Tibial artery (tissue), 4 donors: ENCODE results near the gene TTLL9.

Experiments used
- DNase-seq, 2 donors: peaks; one replicate each; pipeline ENCODE4 v3.0.0-alpha.2; 2019
- H3K27ac ChIP-seq, 2 donors: fragments of 200-600 bp; sonication (generic) in 1 of 2; 1 replicate in 1 of 2; 2 replicates in 1 of 2; pipeline ENCODE4 v1.5.1; 2018 to 2019; ENCODE audit warnings: mild to moderate bottlenecking in 1 of 2
- H3K27me3 ChIP-seq, 2 donors: fragments of 200-600 bp; sonication (generic) in 1 of 2; one replicate each; pipeline versions ENCODE4 v1.5.1 to v1.6.0; 2016 to 2019
- H3K36me3 ChIP-seq, 3 donors: fragments of 200-600 bp; sonication (generic) in 2 of 3; one replicate each; pipeline ENCODE4 v1.5.1; 2016 to 2019; ENCODE audit warnings: mild to moderate bottlenecking in 2 of 3
- H3K4me1 ChIP-seq, 4 donors: fragments of 200-600 bp; sonication (generic) in 2 of 4; 1 replicate in 3 of 4; 2 replicates in 1 of 4; pipeline ENCODE4 v1.5.1; 2016 to 2019
- H3K4me3 ChIP-seq, 2 donors: fragments of 200-600 bp; sonication (generic) in 1 of 2; 1 replicate in 1 of 2; 2 replicates in 1 of 2; pipeline ENCODE4 v1.5.1; 2018 to 2019; ENCODE audit warnings: mild to moderate bottlenecking in 2 of 2
- H3K9me3 ChIP-seq, 3 donors: fragments of 200-600 bp; sonication (generic) in 1 of 3; one replicate each; pipeline ENCODE4 v1.5.1; 2016 to 2019
- CTCF ChIP-seq, 2 experiments: fragments of 200-600 bp in 1 of 2; fragments of 450-650 bp in 1 of 2; IDR thresholded peaks; one replicate each; pipeline ENCODE4 v1.5.1; 2017 to 2019; ENCODE audit warnings: antibody characterized with exemption in 2 of 2, mild to moderate bottlenecking in 1 of 2, moderate library complexity in 1 of 2
- intact Hi-C: fragments of 100-400 bp; cut with DNase I; formaldehyde crosslinking; loops from one replicate; pipeline ENCODE4 v1.15.0; 2023; ENCODE audit warnings: low total_unique reads

TTLL9 gene

GRCh38 chr20:31835554-31835953, 34.9 kb upstream of the TTLL9 start:
- DNase-seq: no peak
- H3K36me3 ChIP-seq: no peaks in the 10 kb centered on the region
- H3K4me3 ChIP-seq: no peak overlapping the region
- peak overlapping the region; percentile 67 to 92 for H3K27ac ChIP-seq
- intact Hi-C loops: no loop called here
- H3K27me3 ChIP-seq: no peaks in the 10 kb centered on the region
- no peak for TF ChIP-seq CTCF (IDR thresholded peaks at IDR 0.05)
- H3K4me1 ChIP-seq: peaks cover 8 to 63% (median 47%) of the 10 kb centered on the region in 4 donors
- no peaks in the 10 kb centered on the region for H3K9me3 ChIP-seq

GRCh38 chr20:31835977-31836852, 34.2 kb upstream of the TTLL9 start:
- intact Hi-C loops: no loop called here
- no peaks in the 10 kb centered on the region for H3K36me3 ChIP-seq
- no peaks in the 10 kb centered on the region for H3K27me3 ChIP-seq
- peak overlapping the region; percentile 67 to 92 for H3K27ac ChIP-seq
- peak; percentile 92 to 96 for DNase-seq
- H3K4me3 ChIP-seq: no peak overlapping the region
- peaks cover 8 to 70% (median 54%) of the 10 kb centered on the region in 4 donors for H3K4me1 ChIP-seq
- no peaks in the 10 kb centered on the region for H3K9me3 ChIP-seq
- TF ChIP-seq CTCF (IDR thresholded peaks at IDR 0.05): peak in 1 of 2 experiments; percentile 23

- DNase-seq: no peak
- Histone ChIP-seq H3K4me3 (no peak overlapping the region), H3K36me3 (no peaks in the 10 kb centered on the region), H3K4me1 (peaks cover 8 to 78% (median 62%) of the 10 kb centered on the region in 4 donors), H3K27ac (peak overlapping the region; percentile 67 to 92), H3K9me3 (no peaks in the 10 kb centered on the region), H3K27me3 (no peaks in the 10 kb centered on the region)
- intact Hi-C loops: no loop called here
- no peak for TF ChIP-seq CTCF (IDR thresholded peaks at IDR 0.05)
These were observed 33.4 kb upstream of the TTLL9 start for GRCh38 chr20:31836853-31837608.

- H3K9me3 ChIP-seq: no peaks in the 10 kb centered on the region
- TF ChIP-seq CTCF (IDR thresholded peaks at IDR 0.05): no peak
- peaks cover 8 to 87% (median 70%) of the 10 kb centered on the region in 4 donors for H3K4me1 ChIP-seq
- no peaks in the 10 kb centered on the region for H3K27me3 ChIP-seq
- no peaks in the 10 kb centered on the region for H3K36me3 ChIP-seq
- no peak for DNase-seq
- no peak overlapping the region for H3K4me3 ChIP-seq
- H3K27ac ChIP-seq: peak overlapping the region; percentile 17 to 92
- intact Hi-C loops: no loop called here
These were observed 32.5 kb upstream of the TTLL9 start for GRCh38 chr20:31837896-31838397.

GRCh38 chr20:31838646-31839292, 31.7 kb upstream of the TTLL9 start:
- no peaks in the 10 kb centered on the region for H3K9me3 ChIP-seq
- peak overlapping the region; percentile 89 to 92 for H3K27ac ChIP-seq
- intact Hi-C loops: no loop called here
- no peaks in the 10 kb centered on the region for H3K27me3 ChIP-seq
- peaks cover 8 to 87% (median 79%) of the 10 kb centered on the region in 4 donors for H3K4me1 ChIP-seq
- no peak for TF ChIP-seq CTCF (IDR thresholded peaks at IDR 0.05)
- DNase-seq: no peak
- no peaks in the 10 kb centered on the region for H3K36me3 ChIP-seq
- no peak overlapping the region for H3K4me3 ChIP-seq
